Measurements from ENCODE around the gene FARS2. TPM values are rescaled to one million over a fixed set of nuclear protein-coding genes. Genes with fewer than 3 reads are reported as not detected.
"Not testable (repeated sequence)": the region's sequence is repeated elsewhere in the genome, so short reads cannot be mapped to it uniquely, and the experiment has no call there.

The FARS2 gene
- total and polyA plus RNA-seq, 4 donors: 9.2 to 31.4 (median 19.4) TPM

DNA sequence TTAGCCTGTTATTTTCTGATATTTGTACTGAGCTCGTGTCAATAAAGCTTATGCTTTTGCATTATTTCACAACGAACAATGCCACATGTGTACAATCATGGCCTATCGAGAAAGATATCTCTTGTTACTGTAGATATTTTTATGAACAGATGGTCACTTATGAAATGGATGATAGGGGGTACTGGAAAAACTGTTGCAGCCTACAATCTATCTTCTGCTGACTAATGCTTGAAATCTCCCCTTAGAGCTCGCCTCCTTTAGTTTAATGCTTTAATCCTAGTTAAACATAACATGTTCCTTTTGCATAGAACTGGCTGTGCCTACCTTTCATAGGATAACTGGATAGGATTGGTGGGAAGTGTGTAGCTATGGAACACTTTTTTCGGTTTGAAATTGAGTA lies 296.2 kb downstream of the FARS2 start:
- TF ChIP-seq, protein P1, sequence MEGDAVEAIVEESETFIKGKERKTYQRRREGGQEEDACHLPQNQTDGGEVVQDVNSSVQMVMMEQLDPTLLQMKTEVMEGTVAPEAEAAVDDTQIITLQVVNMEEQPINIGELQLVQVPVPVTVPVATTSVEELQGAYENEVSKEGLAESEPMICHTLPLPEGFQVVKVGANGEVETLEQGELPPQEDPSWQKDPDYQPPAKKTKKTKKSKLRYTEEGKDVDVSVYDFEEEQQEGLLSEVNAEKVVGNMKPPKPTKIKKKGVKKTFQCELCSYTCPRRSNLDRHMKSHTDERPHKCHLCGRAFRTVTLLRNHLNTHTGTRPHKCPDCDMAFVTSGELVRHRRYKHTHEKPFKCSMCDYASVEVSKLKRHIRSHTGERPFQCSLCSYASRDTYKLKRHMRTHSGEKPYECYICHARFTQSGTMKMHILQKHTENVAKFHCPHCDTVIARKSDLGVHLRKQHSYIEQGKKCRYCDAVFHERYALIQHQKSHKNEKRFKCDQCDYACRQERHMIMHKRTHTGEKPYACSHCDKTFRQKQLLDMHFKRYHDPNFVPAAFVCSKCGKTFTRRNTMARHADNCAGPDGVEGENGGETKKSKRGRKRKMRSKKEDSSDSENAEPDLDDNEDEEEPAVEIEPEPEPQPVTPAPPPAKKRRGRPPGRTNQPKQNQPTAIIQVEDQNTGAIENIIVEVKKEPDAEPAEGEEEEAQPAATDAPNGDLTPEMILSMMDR (IDR thresholded peaks at IDR 0.05; ENCODE audit: control extremely low read depth, extremely low read depth): no peak
- no peak overlapping the region for H3K9ac ChIP-seq (ENCODE audit: insufficient read depth in 1 of 2, low read length in 2 of 2)
- ATAC-seq (ENCODE audit: insufficient read depth, low FRiP score) (no peak), DNase-seq (no peak)
- no peak overlapping the region for H3K27ac ChIP-seq (ENCODE audit: low read depth in 1 of 2, low read length in 1 of 2)
- H3K27me3 ChIP-seq (ENCODE audit: control insufficient read depth in 3 of 3, insufficient read depth in 3 of 3, low read length in 2 of 3): no peaks in the 10 kb centered on the region
- WGBS, 2 donors: 87 to 96% methylated on average over 5 of the region's 5 CpGs
- H3K4me1 ChIP-seq (ENCODE audit: control insufficient read depth in 5 of 5, insufficient read depth in 5 of 5, low read length in 5 of 5): no peaks in the 10 kb centered on the region
- no peaks in the 10 kb centered on the region for H3K9me3 ChIP-seq (ENCODE audit: control insufficient read depth in 4 of 4, insufficient read depth in 3 of 4, low read length in 3 of 4)
- H3K36me3 ChIP-seq (ENCODE audit: control insufficient read depth in 4 of 4, insufficient read depth in 4 of 4, low read length in 4 of 4): no peaks in the 10 kb centered on the region
- H3K4me3 ChIP-seq: no peak overlapping the region

- ATAC-seq (ENCODE audit: insufficient read depth, low FRiP score): no peak
- Histone ChIP-seq H3K9ac (ENCODE audit: insufficient read depth in 1 of 2, low read length in 2 of 2) (no peak overlapping the region), H3K27ac (ENCODE audit: low read depth in 1 of 2, low read length in 1 of 2) (no peak overlapping the region), H3K4me1 (ENCODE audit: control insufficient read depth in 5 of 5, insufficient read depth in 5 of 5, low read length in 5 of 5) (no peaks in the 10 kb centered on the region), H3K4me3 (no peak overlapping the region), H3K27me3 (ENCODE audit: control insufficient read depth in 3 of 3, insufficient read depth in 3 of 3, low read length in 2 of 3) (no peaks in the 10 kb centered on the region), H3K9me3 (ENCODE audit: control insufficient read depth in 4 of 4, insufficient read depth in 3 of 4, low read length in 3 of 4) (no peaks in the 10 kb centered on the region), H3K36me3 (ENCODE audit: control insufficient read depth in 4 of 4, insufficient read depth in 4 of 4, low read length in 4 of 4) (no peaks in the 10 kb centered on the region)
- TF ChIP-seq, protein P1 (IDR thresholded peaks at IDR 0.05; ENCODE audit: control extremely low read depth, extremely low read depth): no peak
- 99 to 100% methylated on average over 2 of the region's 2 CpGs for WGBS, 2 donors
- DNase-seq: no peak
Observed at GRCh38 chr6:5559651-5560050, 298.3 kb downstream of the FARS2 start.

DNA sequence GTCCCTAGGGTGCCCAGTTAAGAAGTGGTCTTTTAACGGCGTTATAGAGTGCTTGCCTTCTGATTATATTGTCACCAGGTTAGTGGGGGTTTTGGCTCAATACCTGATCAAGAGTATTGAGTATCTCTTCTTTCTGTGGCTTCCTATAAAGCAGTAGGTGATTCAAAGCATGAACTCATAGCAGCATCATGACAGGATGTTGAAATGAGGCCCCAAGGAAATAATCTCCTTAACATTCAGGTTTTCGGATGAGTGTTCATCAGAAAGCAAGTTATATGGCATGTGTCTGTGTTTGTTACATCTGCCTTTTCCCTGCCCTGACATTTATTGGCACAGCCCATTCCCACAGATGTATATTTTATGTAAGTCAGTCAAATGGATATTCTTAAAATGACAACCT lies 301.0 kb downstream of the FARS2 start:
- Histone ChIP-seq H3K4me3 (no peak overlapping the region), H3K27ac (ENCODE audit: low read depth in 1 of 2, low read length in 1 of 2) (no peak overlapping the region), H3K9me3 (ENCODE audit: control insufficient read depth in 4 of 4, insufficient read depth in 3 of 4, low read length in 3 of 4) (no peaks in the 10 kb centered on the region), H3K9ac (ENCODE audit: insufficient read depth in 1 of 2, low read length in 2 of 2) (no peak overlapping the region), H3K36me3 (ENCODE audit: control insufficient read depth in 4 of 4, insufficient read depth in 4 of 4, low read length in 4 of 4) (no peaks in the 10 kb centered on the region), H3K27me3 (ENCODE audit: control insufficient read depth in 3 of 3, insufficient read depth in 3 of 3, low read length in 2 of 3) (no peaks in the 10 kb centered on the region), H3K4me1 (ENCODE audit: control insufficient read depth in 5 of 5, insufficient read depth in 5 of 5, low read length in 5 of 5) (no peaks in the 10 kb centered on the region)
- DNase-seq (no peak), ATAC-seq (ENCODE audit: insufficient read depth, low FRiP score) (no peak)
- WGBS, 2 donors: 63 to 67% methylated on average over 3 of the region's 3 CpGs
- TF ChIP-seq, protein P1 (IDR thresholded peaks at IDR 0.05; ENCODE audit: control extremely low read depth, extremely low read depth): no peak

DNA sequence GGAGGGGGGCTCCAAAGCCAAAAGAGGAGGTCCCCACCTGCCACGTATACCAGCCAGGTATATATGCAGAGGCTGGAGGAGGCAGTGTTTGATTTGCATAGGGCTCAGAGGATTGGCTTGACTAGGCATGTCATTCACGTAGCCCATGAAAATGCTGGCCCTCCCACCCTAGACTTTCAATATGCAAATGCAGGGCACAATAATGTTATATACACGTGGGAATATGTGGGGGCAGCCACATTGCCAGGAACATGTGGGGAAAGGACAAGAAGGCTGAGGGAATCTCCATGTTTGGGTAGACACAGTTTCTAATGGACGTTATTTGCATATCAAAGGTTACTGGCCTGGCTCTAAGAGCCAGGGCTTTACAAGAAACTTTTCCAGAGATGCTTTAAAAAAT lies 301.8 kb downstream of the FARS2 start:
- TF ChIP-seq, protein P1 (IDR thresholded peaks at IDR 0.05; ENCODE audit: control extremely low read depth, extremely low read depth): no peak
- Histone ChIP-seq H3K9ac (ENCODE audit: insufficient read depth in 1 of 2, low read length in 2 of 2) (no peak overlapping the region), H3K36me3 (ENCODE audit: control insufficient read depth in 4 of 4, insufficient read depth in 4 of 4, low read length in 4 of 4) (no peaks in the 10 kb centered on the region), H3K27ac (ENCODE audit: low read depth in 1 of 2, low read length in 1 of 2) (no peak overlapping the region), H3K4me1 (ENCODE audit: control insufficient read depth in 5 of 5, insufficient read depth in 5 of 5, low read length in 5 of 5) (no peaks in the 10 kb centered on the region), H3K9me3 (ENCODE audit: control insufficient read depth in 4 of 4, insufficient read depth in 3 of 4, low read length in 3 of 4) (no peaks in the 10 kb centered on the region), H3K27me3 (ENCODE audit: control insufficient read depth in 3 of 3, insufficient read depth in 3 of 3, low read length in 2 of 3) (no peaks in the 10 kb centered on the region), H3K4me3 (no peak overlapping the region)
- ATAC-seq (ENCODE audit: insufficient read depth, low FRiP score): no peak
- 87 to 91% methylated on average over 4 of the region's 4 CpGs for WGBS, 2 donors
- DNase-seq: no peak

DNA sequence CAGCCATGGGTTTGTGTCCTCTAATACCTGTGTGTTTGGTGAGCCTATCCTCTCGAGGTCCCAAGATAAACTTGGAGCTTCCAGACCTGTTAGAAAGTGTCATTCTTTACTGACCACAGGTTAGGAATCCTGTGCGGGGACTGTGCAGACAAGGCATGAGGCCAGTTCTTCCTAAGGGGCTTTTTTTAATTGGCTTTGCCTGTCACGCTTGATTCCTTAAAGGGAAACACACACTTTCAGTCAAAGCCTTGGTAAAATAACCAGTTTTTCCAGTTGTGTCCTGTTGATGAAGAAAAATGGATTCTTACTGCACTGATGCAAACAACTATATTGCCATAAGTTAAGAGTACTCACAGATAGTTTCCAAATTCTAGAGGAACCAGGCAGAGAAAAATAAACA lies 303.4 kb downstream of the FARS2 start:
- not testable (repeated sequence) for H3K4me1 ChIP-seq (ENCODE audit: control insufficient read depth in 5 of 5, insufficient read depth in 5 of 5, low read length in 5 of 5); H3K27ac ChIP-seq (ENCODE audit: low read depth in 1 of 2, low read length in 1 of 2); DNase-seq; H3K36me3 ChIP-seq (ENCODE audit: control insufficient read depth in 4 of 4, insufficient read depth in 4 of 4, low read length in 4 of 4); H3K27me3 ChIP-seq (ENCODE audit: control insufficient read depth in 3 of 3, insufficient read depth in 3 of 3, low read length in 2 of 3); H3K9me3 ChIP-seq (ENCODE audit: control insufficient read depth in 4 of 4, insufficient read depth in 3 of 4, low read length in 3 of 4); H3K4me3 ChIP-seq; ATAC-seq (ENCODE audit: insufficient read depth, low FRiP score); H3K9ac ChIP-seq (ENCODE audit: insufficient read depth in 1 of 2, low read length in 2 of 2)
- 74 to 83% methylated on average over 3 of the region's 3 CpGs for WGBS, 2 donors
